Stimulated activated CD4-positive, alpha-beta T cell treated with anti-CD3 and anti-CD28 coated beads, Interleukin-4, amount 100 ng/mL, for 4 hours (primary cell): ENCODE results near the gene CTAGE9.
"Not testable (repeated sequence)": the region's sequence is repeated elsewhere in the genome, so short reads cannot be mapped to it uniquely, and the experiment has no call there.

ENCODE experiments used
- DNase-seq, 2 experiments: peaks; one replicate each; pipeline ENCODE4 v3.0.0-alpha.2; 2020

CTAGE9 gene

GRCh38 chr6:131710917-131711316, at the start of gene CTAGE9:
Gene CTAGE9, minus strand, starts transcription at chr6:131711017. Its CDS starts 0 bp downstream, at chr6:131711017.
- not testable (repeated sequence) for DNase-seq

GRCh38 chr6:131758920-131759319, 48.1 kb upstream of the CTAGE9 start:
- no peak for DNase-seq

- DNase-seq = no peak
These were observed 45.2 kb upstream of the CTAGE9 start for GRCh38 chr6:131756039-131756438.

- no peak for DNase-seq
These were observed 44.8 kb upstream of the CTAGE9 start for GRCh38 chr6:131755597-131755996.

GRCh38 chr6:131754715-131755567, 44.1 kb upstream of the CTAGE9 start:
- no peak for DNase-seq

- DNase-seq = no peak
These were observed 43.3 kb upstream of the CTAGE9 start for GRCh38 chr6:131754088-131754487.

GRCh38 chr6:131751012-131751715, 40.3 kb upstream of the CTAGE9 start:
- not testable (repeated sequence) for DNase-seq

- DNase-seq = no peak
These were observed 38.2 kb upstream of the CTAGE9 start for GRCh38 chr6:131749023-131749422.

- DNase-seq = no peak
These were observed 37.1 kb upstream of the CTAGE9 start for GRCh38 chr6:131747821-131748353.

- DNase-seq = no peak
These were observed 34.7 kb upstream of the CTAGE9 start for GRCh38 chr6:131745476-131745875.

- no peak for DNase-seq
These were observed 33.8 kb upstream of the CTAGE9 start for GRCh38 chr6:131744432-131745287.

- no peak for DNase-seq
These were observed 31.0 kb upstream of the CTAGE9 start for GRCh38 chr6:131741688-131742393.

- DNase-seq = no peak
These were observed 29.3 kb upstream of the CTAGE9 start for GRCh38 chr6:131740161-131740560.

GRCh38 chr6:131739136-131739535, 28.3 kb upstream of the CTAGE9 start:
- DNase-seq = no peak

GRCh38 chr6:131736811-131737210, 26.0 kb upstream of the CTAGE9 start:
- DNase-seq = no peak

- DNase-seq = no peak
These were observed 25.3 kb upstream of the CTAGE9 start for GRCh38 chr6:131736003-131736596.

GRCh38 chr6:131733376-131734016, 22.7 kb upstream of the CTAGE9 start:
- DNase-seq = no peak

- DNase-seq = no peak
These were observed 20.4 kb upstream of the CTAGE9 start for GRCh38 chr6:131731224-131731623.

- no peak for DNase-seq
These were observed 19.4 kb upstream of the CTAGE9 start for GRCh38 chr6:131730264-131730663.

GRCh38 chr6:131729550-131729949, 18.7 kb upstream of the CTAGE9 start:
- DNase-seq = no peak

- no peak for DNase-seq
These were observed 17.6 kb upstream of the CTAGE9 start for GRCh38 chr6:131728296-131728939.
